Renal pelvis (tissue), 4 donors: ENCODE measurements around the gene SLITRK4. TPM values are rescaled to one million over a fixed set of nuclear protein-coding genes. Genes with fewer than 3 reads are reported as not detected.

Source experiments
- DNase-seq: peaks from one replicate; pipeline ENCODE4 v3.0.0-alpha.2; 2013
- polyA plus RNA-seq, 3 donors: library from polyadenylated mRNA; unstranded; fragments of 120-200 nt; gene quantifications; one replicate each; pipeline ENCODE4 v1.2.1, GENCODE V29; 2013; ENCODE audit not compliant: insufficient read length in 3 of 3

SLITRK4 gene
- polyA plus RNA-seq, 3 donors = 13.0 to 17.6 (median 14.8) TPM

- DNase-seq = no peak
Observed at GRCh38 chrX:143581240-143581639, 54.7 kb downstream of the SLITRK4 start.

GRCh38 chrX:143580266-143580665, 55.6 kb downstream of the SLITRK4 start:
- no peak for DNase-seq

Other genes with a start within 250 kb of the SLITRK4 start
- not detected for gene SPANXN3, start 118.6 kb downstream of the SLITRK4 start, polyA plus RNA-seq
- not detected for gene SPANXN2, start 84.7 kb upstream of the SLITRK4 start, polyA plus RNA-seq
- under 1 TPM; 0.27 to 0.57 (median 0.49) TPM for gene UBE2NL, start 248.0 kb upstream of the SLITRK4 start, polyA plus RNA-seq